ENCODE results near the gene TUBB1.

Gene TUBB1

DNA sequence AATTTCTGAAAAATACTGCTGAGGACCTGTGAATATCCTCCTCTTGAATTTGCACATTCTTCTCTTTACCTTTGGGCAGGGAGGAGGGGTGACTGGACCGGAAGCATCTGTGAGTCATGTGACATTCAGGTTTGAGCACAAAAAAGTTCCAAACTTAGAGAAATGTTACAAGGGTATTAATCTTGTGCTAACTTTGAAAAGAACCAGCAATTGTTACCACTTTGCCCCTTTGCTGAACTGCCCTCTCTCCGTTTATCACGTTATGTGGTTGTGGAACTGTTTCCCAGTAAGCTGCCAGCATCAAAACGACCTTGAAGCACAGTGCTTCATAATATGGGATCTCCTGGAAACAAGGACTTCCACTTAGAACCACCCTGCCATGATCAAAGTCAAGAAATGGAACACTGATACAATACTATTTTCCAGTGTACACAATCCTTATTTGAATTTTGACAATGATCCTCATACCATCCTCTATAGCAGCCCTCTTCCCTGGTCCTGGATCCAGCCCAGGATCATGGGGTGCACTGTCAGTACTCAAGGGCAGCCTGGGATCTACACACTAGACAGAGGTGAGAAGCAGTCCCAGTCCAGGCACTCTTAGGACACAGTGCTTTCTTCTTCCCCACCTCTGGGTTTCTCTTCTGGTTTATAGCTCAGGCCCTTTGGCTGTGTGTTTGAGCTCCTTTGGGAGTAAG, 2.3 kb upstream of the TUBB1 start:
- Histone ChIP-seq H3K9me3 (no peaks in the 10 kb centered on the region), H3K4me3 (ENCODE audit: low read depth, low read length) (no peak overlapping the region), H3K27me3 (no peaks in the 10 kb centered on the region), H3K36me3 (peaks cover 2% of the 10 kb centered on the region), H3K4me1 (peaks cover 12% of the 10 kb centered on the region)
- no peak for DNase-seq
- TF ChIP-seq, protein P1, sequence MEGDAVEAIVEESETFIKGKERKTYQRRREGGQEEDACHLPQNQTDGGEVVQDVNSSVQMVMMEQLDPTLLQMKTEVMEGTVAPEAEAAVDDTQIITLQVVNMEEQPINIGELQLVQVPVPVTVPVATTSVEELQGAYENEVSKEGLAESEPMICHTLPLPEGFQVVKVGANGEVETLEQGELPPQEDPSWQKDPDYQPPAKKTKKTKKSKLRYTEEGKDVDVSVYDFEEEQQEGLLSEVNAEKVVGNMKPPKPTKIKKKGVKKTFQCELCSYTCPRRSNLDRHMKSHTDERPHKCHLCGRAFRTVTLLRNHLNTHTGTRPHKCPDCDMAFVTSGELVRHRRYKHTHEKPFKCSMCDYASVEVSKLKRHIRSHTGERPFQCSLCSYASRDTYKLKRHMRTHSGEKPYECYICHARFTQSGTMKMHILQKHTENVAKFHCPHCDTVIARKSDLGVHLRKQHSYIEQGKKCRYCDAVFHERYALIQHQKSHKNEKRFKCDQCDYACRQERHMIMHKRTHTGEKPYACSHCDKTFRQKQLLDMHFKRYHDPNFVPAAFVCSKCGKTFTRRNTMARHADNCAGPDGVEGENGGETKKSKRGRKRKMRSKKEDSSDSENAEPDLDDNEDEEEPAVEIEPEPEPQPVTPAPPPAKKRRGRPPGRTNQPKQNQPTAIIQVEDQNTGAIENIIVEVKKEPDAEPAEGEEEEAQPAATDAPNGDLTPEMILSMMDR (IDR thresholded peaks at IDR 0.05; ENCODE audit: low read depth, low read length), result no peak

DNA sequence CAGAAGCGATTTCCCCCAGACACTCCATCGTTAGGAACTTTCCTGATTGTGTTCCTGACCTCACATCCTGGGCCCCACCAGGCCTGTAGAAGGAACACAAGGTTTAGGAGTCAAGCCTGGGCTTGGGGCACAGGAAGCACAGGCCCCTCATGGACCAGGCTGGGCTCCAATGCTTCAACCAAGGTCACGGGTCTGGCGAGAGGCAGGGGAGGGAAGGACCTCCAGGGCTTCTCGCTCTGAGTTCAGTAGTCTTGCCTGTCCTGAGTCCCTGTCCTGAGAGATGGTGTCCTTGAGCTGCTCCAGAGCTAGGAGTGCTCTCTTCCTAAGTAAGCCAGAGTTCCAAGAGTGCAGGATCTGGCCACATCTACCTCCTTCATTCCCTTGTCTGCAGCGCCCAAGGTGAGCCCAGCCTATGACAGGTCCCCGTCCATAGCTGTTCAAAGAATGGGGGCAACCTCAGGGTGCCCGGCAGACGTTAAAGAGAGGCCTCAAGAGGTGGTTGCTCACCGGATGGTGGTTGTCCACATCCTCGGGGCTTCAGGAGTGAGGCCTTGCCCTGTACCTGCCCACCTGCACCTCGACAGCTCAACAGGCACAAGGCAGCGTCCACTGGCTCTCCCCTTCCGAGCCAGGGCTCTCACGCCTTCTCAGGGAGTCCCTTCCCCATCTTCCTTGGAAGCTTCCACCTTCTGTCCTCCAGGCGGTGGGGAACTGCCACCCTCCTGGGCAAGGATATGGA, 1.6 kb upstream of the TUBB1 start:
- H3K9me3 ChIP-seq, result no peaks in the 10 kb centered on the region
- no peak for DNase-seq
- no peaks in the 10 kb centered on the region for H3K27me3 ChIP-seq
- H3K4me1 ChIP-seq, result peaks cover 12% of the 10 kb centered on the region
- H3K36me3 ChIP-seq, result peaks cover 6% of the 10 kb centered on the region
- TF ChIP-seq, protein P1 (IDR thresholded peaks at IDR 0.05; ENCODE audit: low read depth, low read length), result no peak
- H3K4me3 ChIP-seq (ENCODE audit: low read depth, low read length), result no peak overlapping the region

DNA sequence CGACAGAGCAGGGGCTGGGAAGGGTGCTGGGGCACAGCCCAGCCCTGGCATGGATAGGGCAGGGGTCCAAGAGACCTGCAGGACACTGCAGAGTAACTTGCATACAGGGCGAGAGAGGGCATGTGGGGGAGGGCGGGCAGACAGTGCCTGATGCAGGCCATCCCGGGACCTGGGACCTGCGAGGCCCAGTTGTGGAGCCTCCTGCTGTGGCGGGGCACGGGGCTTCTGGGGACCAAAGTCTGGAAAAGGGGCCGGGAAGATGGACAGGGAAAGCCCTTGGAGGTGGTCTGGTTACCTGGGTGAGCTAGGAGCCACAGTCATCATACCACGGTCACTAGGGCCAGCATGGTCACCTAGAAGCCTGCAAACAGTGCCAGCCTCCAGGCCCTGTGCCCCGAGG, 412 bp upstream of the TUBB1 start:
- Histone ChIP-seq H3K36me3 (peaks cover 9% of the 10 kb centered on the region), H3K27me3 (no peaks in the 10 kb centered on the region), H3K9me3 (no peaks in the 10 kb centered on the region), H3K4me1 (peaks cover 12% of the 10 kb centered on the region), H3K4me3 (ENCODE audit: low read depth, low read length) (no peak overlapping the region)
- DNase-seq, result no peak
- TF ChIP-seq, protein P1 (IDR thresholded peaks at IDR 0.05; ENCODE audit: low read depth, low read length), result no peak

DNA sequence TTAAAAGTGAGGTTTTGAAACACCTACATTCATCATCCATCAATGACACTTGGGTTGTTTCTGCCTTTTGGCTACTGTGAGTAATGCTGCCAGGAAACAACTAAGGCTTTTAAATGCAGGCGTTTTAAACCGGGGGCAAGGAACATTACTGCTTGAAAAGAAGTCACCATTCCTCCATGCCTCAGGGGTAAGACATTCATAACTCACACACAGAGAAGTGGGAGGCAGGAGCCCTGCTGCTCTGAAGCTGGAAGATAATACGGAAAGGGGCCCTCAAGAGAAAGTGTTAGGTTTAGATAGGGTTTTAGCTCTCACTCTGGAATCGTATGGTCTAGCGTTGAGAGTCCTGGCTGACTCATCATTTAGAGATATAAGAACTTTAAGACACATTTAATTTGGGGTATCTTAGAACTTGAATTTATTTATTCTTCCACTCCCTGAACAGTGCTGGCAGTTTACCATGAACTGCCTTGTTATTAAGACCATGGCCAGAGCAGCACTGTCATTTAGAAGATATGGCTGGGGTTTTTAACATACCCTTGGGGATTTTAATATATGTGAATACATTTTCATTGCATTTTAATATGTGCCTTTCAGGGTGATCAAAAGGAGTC, 1.8 kb downstream of the TUBB1 start:
- Histone ChIP-seq H3K4me3 (ENCODE audit: low read depth, low read length) (no peak overlapping the region), H3K36me3 (peaks cover 31% of the 10 kb centered on the region), H3K4me1 (peaks cover 12% of the 10 kb centered on the region), H3K27me3 (no peaks in the 10 kb centered on the region), H3K9me3 (no peaks in the 10 kb centered on the region)
- DNase-seq, result no peak
- TF ChIP-seq, protein P1 (IDR thresholded peaks at IDR 0.05; ENCODE audit: low read depth, low read length), result no peak

DNA sequence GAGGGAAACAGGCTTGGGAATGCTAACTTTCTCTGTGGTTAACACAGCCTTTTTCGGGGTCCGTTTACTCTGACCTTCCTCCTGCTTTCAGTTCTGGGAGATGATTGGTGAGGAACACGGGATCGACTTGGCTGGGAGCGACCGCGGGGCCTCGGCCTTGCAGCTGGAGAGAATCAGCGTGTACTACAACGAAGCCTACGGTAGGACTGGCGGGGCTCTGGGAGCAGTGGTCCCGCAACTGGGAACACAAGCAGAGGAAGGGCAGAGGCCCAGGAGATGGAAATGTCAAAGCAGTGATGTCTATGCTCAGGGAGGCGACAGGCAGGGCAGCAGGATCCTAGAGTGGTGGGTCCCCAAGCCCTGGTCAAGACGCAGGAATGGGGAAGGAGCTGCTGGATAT, 3.5 kb downstream of the TUBB1 start:
- TF ChIP-seq, protein P1 (IDR thresholded peaks at IDR 0.05; ENCODE audit: low read depth, low read length), result no peak
- Histone ChIP-seq H3K4me1 (peaks cover 6% of the 10 kb centered on the region; the same call in 1 of the 2 replicates), H3K9me3 (no peaks in the 10 kb centered on the region), H3K36me3 (peaks cover 49% of the 10 kb centered on the region), H3K4me3 (ENCODE audit: low read depth, low read length) (no peak overlapping the region), H3K27me3 (no peaks in the 10 kb centered on the region)
- DNase-seq, result no peak

Data from BE2C (cell line).